NOMO-1 (cell line): Measurements from ENCODE around the gene AMMECR1.

Source experiments
- DNase-seq, 2 experiments: peaks; one replicate each; lab custom pipeline; 2025; ENCODE audit not compliant: unreplicated experiment in 2 of 2; lab: John Stamatoyannopoulos, UW

The AMMECR1 gene

DNA sequence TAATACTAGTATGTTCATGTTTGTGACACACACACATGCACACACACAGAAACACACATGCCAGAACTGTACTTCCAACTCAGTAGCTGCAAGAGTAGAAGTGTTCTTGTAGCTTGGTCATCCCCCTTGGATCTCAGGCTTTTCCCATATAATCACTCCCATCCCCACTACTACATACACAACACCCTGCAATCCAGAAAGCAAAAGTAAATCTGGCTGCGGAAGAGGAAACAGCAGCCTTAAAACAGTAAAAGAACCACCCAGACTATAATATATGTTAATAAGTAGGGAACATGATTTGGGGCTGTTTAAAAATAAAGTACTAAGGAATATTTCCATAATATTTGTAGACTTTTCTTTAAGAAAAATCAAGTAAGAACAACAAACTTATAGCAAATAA lies 103.2 kb downstream of the AMMECR1 start:
- DNase-seq, result no peak

DNA sequence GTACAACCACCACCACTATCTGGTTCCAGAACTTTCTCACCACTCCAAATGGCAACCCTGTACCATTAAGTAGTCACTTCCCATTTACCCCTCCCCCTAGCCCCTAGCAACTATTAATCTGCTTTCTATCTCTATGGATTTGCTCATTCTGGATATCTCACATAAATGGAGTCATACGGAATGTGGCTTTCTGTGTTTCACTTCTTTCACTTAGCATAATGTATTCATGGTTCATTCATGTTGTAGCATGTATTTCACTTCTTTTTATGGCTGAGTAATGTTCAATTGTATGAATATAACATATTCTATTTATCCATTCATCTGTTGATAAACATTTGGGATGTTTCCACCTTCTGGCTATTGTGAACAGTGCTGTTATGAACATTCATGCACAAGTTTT lies 104.7 kb downstream of the AMMECR1 start:
- DNase-seq, result no peak

DNA sequence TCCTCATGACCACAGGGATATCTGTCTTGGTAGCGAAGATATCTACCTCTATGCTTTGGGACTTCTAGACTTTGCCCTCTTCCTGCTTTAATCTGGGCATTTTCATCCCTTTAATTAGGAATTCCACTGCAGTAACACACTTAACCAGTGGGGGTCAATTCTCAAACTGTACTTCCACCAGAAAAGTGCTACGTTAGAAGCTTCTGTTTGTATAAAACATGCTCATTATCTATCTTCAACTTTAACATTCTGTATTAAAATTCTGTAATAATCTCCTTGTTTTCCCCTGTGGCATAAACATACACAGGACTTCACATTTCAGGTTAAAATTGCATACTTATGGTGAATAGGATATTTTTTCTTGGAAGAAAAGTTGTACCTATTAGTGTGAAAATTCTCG lies 105.6 kb downstream of the AMMECR1 start:
- no peak for DNase-seq

DNA sequence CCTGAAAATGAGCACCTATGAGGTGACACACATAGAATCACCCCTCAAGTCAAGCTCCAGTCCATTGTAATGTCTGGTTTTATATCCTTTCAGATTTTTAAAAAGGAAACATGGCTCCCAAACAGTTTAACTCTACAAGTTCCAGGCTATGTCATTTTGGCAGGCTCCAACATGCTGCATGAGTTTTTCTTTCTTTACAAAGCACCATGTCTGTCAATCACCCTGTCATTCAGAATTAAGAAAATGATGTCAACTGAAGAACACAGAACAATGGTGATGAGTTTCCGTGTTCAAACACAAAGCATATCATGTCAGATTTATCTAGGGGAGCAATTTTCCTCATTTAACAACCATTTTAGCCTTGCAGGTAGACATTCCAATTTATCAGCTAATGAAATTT lies 106.5 kb downstream of the AMMECR1 start:
- no peak for DNase-seq

DNA sequence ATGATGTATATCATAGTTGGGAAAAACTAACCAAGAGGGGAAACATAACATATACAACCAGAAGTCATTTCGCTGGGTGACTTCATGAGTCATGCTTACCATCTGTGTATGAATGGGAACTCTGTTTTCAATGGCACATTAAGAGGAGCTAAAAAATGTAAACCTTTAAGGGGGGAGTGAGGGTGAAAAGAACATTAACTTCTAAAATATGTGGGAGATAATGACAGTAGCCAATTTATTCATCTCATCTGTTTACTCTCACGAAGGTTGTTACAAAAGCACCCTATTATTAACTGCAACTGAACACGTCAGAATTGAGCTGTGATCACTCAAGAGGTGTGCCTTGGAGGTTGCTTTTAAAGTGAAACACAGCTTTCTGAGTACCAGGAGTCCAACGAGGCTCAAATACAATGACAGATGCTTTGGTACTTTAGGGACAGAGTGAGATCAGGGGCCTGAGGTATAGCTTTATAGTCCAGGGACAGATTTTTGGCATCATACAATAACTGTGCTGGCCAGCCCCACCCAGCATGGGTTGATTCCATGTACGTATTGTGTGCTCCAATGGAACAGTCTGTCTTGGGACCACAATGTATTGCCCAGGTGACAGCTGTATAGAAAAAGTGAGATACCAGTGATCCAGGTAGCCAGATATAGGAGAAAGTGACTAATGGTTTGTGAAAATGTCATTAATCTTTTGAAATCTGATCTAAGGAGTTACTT lies 107.3 kb downstream of the AMMECR1 start:
- no peak for DNase-seq

DNA sequence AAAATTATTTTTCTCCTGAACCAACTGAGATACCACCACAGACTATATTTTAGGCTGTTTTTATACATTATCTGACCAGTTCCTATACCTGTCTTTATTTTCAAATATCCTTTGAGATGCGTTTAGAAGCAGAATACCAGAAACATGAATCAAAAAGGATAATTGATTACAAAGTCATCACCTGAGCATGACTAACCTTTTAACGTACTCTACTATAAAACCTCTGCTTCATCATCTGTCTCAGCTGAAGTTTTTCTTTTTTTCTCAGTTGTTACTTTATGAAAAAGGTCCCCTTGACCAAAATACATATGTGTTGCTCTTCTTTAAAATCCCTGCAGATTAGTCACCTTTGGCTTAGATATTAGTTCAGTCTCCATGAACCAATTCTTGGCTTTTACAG lies 109.8 kb downstream of the AMMECR1 start:
- DNase-seq, result no peak

DNA sequence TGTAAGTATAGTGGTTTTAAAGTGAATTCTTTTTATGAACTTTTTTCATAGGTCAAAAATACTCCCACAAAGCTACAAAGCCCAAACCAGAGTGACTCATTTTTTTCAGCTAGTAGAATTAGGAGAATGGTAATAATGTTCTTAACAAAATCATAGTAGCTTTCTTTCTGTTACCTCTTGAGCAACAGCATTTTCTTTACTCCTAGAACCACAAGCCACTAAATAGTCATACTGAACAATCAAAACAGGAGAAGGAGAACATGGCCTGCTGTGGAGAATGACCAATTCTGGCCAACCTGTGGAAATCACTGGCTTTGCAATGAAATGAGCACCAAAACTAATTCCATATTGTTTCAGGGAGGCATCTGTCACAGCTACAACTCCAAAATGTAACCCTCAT lies 112.9 kb downstream of the AMMECR1 start:
- no peak for DNase-seq

DNA sequence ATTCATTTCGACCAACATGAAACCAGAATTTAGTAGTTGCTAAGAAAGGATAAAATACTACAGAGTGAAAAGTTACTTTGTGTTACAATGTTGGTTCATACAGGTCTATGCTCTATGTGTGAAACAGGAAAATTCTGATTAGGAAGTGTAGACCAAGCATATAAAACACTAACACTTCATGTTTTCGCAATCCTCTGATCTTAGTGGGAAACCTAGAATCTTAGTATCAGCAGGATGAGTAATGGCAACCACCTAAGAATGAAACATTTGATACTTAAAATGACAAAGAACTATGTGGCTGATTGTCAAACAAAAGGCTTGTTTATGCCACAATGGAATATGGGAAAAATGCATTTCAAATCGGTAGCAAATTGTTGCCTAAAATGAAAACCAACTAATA lies 116.1 kb downstream of the AMMECR1 start:
- no peak for DNase-seq

DNA sequence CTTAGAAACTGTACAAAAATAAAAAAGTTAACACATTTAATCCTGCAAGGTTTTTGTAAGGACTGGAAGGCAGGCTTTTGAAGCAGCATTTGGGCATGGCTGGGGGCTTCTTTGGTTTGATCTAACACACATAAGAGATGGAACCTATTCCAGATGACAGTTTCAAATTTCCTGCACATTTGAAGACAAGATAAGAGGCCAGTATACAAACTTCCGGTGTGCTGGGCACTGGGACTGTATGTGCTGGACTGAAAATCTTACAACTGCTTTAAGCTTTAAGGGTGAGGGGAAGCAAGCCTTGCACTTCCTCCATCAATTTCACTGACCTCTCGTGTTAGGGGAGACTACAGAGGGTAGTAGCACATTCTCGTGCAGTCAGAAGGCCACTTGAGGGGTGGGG lies 122.9 kb downstream of the AMMECR1 start:
- DNase-seq, result no peak

DNA sequence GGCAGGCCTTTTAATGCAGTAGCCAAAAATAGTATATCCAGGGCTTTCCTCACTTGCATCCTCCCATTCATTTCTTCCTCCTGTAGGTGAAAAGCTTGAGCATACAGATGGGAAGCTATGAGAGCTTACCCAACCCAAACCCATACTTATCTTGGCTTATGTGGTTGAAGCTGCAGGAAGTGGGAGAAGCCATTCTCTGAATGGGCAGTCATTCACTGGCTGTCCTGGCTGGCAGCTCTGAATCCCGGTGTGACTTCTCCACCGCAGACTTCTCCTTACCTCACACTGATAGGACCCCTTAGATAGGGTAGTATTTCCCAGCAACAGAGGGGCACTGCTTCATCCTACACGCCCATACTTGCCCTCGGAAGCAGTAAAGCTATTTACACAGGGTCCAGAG lies 125.4 kb downstream of the AMMECR1 start:
- DNase-seq, result no peak

DNA sequence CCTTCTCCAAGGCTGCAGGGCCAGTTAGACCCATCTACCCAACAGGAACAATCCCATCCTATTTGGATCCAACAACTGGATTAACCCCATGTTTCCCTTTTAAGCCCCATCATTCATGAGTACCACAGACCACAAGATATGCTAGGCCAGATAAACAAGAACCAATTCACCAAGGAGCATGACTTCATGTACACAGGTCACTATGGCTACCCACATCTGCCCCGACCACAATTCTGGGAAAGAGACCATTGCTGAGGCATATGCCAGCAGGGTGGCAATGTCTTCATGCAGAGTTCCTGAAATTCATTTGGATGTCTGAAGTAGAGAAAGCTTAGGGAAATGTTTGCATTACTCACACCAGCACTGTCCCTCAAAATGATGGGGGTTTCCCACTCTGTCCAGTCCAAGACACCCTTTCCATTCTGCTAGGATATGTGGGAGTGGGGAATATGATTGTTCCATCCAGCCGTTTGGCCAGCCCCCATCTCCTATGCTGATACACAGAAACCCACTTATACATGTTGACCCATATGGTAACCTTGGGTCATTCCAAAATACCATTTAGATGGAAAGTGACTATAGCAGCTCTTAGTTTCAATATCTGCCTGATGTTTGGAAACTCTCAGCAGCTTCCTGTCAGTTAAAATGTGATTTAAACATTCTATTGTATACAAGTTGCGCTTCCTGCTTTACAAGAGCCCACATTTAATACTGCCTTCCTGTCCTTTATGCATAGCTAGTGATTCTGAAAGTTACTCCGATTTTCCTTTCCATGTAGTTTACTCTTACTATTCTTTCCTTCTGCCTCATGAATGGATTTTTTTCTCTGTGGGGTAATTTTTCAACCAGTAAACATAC lies 129.0 kb downstream of the AMMECR1 start:
- DNase-seq, result peak in 1 of 2 experiments; percentile 52

DNA sequence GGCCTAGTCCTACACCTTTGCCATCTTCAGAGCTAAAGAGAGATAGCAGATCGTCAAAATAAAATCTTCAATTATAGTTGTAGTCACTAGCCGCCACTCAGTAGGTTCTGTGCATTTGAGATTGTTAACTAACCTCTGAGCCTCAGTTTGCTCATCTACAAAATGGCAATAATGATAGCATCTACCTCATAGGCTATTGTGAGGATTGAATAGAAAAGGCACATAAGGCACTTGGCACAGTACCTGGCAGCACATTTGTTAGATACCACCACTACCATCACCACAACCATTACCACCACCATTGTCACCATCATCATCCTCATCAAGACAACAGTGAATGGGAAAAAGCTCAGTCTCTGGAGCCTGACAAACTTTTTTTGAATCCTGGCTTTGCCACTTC lies 134.6 kb downstream of the AMMECR1 start:
- DNase-seq, result no peak

DNA sequence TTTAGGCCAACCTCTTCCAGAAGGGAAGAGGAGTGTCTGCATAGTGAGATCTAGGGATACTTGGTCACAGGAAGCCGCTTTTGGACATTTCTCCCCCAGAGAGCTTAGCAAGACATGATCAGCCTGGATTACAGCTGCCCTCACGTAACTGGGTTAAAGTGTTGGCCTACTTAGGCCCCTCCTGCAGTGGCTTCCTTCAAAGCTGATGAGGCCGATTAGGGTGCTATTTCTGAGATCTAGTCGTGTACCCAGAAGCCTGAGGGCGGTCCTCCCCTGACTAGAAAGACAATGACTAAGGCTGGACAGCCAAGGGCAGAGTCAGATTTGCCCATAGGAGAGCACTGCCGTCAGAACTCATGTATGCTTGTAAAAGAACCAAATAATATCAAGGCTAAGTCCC lies 135.0 kb downstream of the AMMECR1 start:
- no peak for DNase-seq

DNA sequence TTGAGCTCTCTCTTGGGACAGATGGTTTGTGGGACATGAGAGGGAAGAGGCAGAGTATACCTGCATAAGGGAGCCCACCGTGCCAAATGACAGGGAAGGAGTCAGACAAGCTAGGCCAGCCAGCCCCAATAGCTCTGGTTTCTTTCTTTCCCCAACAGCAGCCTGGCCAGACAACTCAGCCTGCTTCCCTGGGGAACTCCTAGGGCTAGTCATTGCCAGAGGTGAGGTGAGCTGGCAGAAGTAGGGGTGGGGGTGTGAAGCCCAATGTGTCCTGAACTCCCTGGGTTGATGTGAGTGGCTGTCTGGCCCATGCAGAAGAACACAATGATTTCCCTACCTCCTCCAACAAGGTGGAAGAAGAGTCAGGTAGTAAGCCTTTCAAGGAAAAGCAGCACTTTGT lies 135.5 kb downstream of the AMMECR1 start:
- no peak for DNase-seq

DNA sequence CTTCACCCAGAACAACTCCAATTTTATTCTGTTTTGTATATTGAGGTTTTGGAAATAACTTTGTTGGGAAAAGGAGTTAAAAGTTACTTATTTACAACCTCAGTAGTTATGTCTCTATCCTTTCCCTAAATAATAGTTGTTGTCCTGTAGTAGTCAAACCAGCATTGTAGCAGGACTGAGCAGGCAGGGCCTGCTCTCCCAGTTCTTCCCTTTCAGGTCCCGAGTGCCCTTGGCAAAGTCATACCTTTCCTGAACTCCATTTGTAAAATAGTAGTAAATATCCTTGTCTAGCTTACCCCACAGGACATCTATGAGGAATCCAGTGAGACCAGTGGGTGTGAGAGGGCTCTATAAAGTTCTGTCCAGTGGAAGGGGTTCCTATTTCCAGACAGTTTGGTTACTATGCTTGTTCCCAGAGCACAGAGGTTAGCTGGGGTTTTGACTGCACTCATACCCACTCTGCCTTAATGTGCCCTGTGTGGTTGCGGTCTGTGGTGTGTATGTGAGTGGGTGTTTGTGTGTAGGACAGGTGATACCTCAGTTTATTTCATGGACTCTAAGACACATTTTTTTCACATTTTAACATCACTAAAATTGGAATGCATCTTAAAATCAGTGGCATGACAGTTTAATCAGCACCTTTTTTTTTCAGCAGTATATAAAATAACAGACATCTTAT lies 136.3 kb downstream of the AMMECR1 start:
- DNase-seq, result no peak

DNA sequence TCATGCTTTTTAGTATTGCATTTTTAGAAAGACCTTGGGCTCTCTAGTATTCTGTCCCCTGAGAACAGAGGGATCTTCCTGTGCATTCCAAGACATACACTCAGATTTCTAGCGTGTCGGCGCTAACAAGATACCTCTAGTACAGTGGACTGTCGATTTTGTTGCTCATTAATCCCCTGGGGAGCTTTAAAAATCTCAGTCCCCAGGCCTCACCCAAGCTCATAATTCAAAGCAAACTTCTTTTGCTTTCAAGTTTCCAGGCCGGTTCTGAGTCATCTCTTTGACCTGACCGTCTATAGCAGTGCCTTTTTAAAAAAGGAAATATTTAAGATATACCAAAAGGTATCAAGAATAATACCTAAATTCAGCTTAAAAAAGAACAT lies 137.0 kb downstream of the AMMECR1 start:
- DNase-seq, result no peak

DNA sequence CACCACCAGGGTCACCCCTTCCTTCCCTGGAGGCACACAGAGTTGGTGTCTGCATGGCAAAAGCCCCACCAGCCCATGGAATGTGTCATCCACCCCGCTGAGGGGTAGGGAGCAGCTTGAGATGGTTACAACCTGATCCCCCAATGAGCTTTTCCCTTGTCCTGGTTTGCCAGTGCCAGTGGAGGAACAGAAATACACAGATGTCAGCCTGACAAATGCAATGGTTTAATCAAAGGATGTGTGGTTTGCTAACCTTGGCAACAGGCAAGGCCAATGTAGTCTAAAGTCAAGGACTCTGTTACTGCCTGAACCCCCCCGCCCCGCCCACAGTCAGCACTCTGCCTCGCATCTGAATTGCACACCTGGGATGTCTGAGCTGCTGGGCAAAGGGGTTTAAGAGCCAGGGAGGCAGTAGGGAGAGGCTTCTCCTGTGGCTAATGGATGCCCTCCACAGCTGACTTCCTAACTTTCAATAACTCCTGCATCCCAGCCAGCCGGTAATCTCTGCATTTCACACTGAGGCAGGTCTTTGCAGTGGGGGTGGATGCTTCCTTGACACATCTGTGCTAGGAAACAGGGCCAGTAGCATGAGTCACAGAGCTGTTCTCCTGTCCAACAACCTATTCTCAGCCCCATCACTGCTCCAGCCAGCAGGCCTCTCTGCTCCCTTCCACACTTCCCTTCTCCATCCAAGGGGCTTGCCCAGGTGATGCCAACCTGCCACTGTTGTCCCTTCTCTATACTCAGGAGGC lies 137.5 kb downstream of the AMMECR1 start:
- DNase-seq, result no peak

DNA sequence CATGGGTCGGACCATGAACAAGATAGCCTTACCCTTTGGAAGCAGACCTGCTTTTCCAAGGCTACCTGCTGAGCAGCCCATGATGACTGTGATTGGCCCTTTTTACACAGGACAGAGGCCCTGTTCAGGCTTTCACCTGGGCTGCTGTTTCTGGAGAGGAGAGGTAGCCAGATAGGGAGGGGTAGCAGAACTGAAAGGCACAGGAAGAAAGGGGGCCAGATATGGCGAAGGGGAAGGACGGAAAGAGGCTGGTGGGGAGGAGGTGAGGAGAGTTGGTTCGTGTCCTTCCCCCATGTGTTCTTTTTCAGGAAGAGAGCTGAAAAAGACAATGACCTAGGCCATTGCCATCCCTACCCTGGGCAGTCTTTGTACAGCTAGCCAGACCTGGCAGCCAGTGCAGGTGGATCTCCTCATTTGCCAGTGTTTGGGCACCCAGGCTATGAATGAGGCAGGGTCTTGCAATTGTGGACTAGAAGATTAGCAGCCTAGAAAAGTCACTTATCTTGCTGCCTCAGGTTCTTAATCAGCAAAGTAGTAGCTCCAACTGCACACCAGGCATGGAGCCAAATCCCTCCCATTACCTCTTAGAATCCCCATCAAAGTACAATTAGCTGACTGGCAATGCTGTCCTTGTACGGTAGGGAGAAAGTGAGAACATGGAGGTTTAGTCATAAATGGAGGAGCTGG lies 139.6 kb downstream of the AMMECR1 start:
- DNase-seq, result no peak

DNA sequence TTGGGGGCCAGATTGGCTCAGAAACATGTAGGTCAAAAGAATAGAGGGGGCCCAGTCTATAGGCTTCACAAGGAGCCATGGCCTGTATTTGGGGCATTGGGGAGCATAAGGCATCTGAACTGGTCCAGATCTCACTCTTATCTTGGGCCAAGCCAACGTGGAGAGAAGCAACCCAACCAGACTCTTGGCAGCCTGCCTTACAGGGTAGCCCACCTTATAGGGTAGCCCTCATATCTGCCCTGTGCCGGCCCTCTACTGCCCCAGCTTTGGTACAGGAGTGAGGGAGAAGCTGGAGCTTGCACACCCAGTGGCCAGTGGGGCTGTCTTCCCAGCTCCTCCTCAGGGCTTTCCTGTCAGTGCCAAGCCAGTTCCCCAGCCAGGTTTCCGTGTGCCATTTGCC lies 142.2 kb downstream of the AMMECR1 start:
- no peak for DNase-seq

DNA sequence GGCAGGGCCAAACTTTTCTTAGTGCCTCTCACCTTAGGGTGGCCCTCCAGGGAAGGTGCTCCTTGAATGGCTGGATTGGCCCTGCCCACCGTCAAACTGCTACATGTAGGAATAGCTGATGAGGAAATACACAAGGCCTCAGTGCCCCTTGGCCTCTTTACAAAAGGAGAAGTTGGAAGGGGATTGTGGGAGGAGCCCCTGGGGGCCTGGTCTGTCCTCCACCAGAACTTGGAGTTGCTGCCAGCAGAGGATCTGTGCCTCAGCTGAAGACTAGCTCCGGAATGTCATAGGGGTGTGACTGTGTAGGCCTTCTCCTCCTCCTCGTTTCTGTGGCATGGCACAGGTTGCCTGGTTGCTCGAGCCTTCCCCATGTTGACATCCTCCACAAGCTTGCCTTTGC lies 142.7 kb downstream of the AMMECR1 start:
- DNase-seq, result peak; percentile 39 to 61
